Endodermal cell (in vitro differentiated cells): ENCODE measurements around the gene TLCD1. TPM values are rescaled to one million over a fixed set of nuclear protein-coding genes. Genes with fewer than 3 reads are reported as not detected.

Experiments used
- DNase-seq: peaks from one replicate; pipeline ENCODE4 v3.0.0-alpha.2; 2017
- H3K27ac ChIP-seq: 2 replicates; pipeline ENCODE4 v1.5.1; 2013; ENCODE audit warnings: mild to moderate bottlenecking, low read depth, low read length, moderate library complexity
- H3K27me3 ChIP-seq: 2 replicates; pipeline ENCODE4 v1.6.1; 2013; ENCODE audit warnings: mild to moderate bottlenecking, low read length, moderate library complexity; ENCODE audit not compliant: insufficient read depth, control insufficient read depth, poor library complexity, severe bottlenecking
- H3K36me3 ChIP-seq: 2 replicates; pipeline ENCODE4 v1.7.0; 2013; ENCODE audit warnings: mild to moderate bottlenecking, low read length, moderate library complexity; ENCODE audit not compliant: control insufficient read depth, insufficient read depth
- H3K4me1 ChIP-seq: one replicate; pipeline ENCODE4 v1.7.0; 2013; ENCODE audit warnings: low read length; ENCODE audit not compliant: control insufficient read depth, insufficient read depth
- H3K4me3 ChIP-seq: 2 replicates; pipeline ENCODE4 v1.5.1; 2013; ENCODE audit warnings: mild to moderate bottlenecking, low read length, moderate library complexity
- H3K9ac ChIP-seq: 2 replicates; pipeline ENCODE4 v1.6.1; 2013; ENCODE audit warnings: mild to moderate bottlenecking, low read length, moderate library complexity; ENCODE audit not compliant: poor library complexity, severe bottlenecking; ENCODE audit errors: extremely low read depth
- H3K9me3 ChIP-seq: 2 replicates; pipeline ENCODE4 v1.6.1; 2013; ENCODE audit warnings: mild to moderate bottlenecking, low read length, moderate library complexity; ENCODE audit not compliant: control insufficient read depth
- H3K27ac Mint-ChIP-seq: 2 replicates; pipeline ENCODE4 v1.8.0; 2020; ENCODE audit warnings: mixed read lengths
- H3K27me3 Mint-ChIP-seq: 2 replicates; pipeline ENCODE4 v1.8.0; 2021; ENCODE audit warnings: mild to moderate bottlenecking, mixed read lengths; ENCODE audit not compliant: insufficient read depth
- H3K36me3 Mint-ChIP-seq: 2 replicates; pipeline ENCODE4 v1.8.0; 2020; ENCODE audit warnings: low read depth, mixed read lengths
- H3K4me1 Mint-ChIP-seq: 2 replicates; pipeline ENCODE4 v1.8.0; 2020; ENCODE audit warnings: mixed read lengths
- H3K4me3 Mint-ChIP-seq: 2 replicates; pipeline ENCODE4 v1.8.0; 2020; ENCODE audit warnings: mild to moderate bottlenecking, moderate library complexity, mixed read lengths
- H3K9me3 Mint-ChIP-seq: 2 replicates; pipeline ENCODE4 v1.8.0; 2020; ENCODE audit warnings: mild to moderate bottlenecking, mixed read lengths
- CTCF ChIP-seq: fragments of 200-600 bp; sonication (generic); conservative IDR thresholded peaks from 2 replicates; pipeline ENCODE4 v1.5.0; 2021; ENCODE audit warnings: antibody characterized with exemption, mild to moderate bottlenecking
- WGBS, 2 experiments: methylation state at CpG; one replicate each; pipeline versions ENCODE4 v1.1.5 to v1.1.7; 2013; ENCODE audit warnings: missing lambda C conversion rate in 2 of 2, mixed read lengths in 1 of 2; ENCODE audit not compliant: insufficient coverage in 1 of 2, insufficient read length in 1 of 2; 5-methylcytosine and 5-hydroxymethylcytosine counted together
- total RNA-seq, 2 donors: library from RNA; stranded (reverse); fragmentation: NEBNext Ultra II Directional in 1 of 2; extraction: Animal tissue kit (Norgen Biotek cat#: 25700) in 1 of 2; gene quantifications; 2 replicates in 1 of 2; 3 replicates in 1 of 2; pipeline ENCODE4 v1.2.1, GENCODE V29; 2021

Gene TLCD1
- total RNA-seq, 2 donors from 2014 or later, result 17.0 to 22.9 TPM

DNA sequence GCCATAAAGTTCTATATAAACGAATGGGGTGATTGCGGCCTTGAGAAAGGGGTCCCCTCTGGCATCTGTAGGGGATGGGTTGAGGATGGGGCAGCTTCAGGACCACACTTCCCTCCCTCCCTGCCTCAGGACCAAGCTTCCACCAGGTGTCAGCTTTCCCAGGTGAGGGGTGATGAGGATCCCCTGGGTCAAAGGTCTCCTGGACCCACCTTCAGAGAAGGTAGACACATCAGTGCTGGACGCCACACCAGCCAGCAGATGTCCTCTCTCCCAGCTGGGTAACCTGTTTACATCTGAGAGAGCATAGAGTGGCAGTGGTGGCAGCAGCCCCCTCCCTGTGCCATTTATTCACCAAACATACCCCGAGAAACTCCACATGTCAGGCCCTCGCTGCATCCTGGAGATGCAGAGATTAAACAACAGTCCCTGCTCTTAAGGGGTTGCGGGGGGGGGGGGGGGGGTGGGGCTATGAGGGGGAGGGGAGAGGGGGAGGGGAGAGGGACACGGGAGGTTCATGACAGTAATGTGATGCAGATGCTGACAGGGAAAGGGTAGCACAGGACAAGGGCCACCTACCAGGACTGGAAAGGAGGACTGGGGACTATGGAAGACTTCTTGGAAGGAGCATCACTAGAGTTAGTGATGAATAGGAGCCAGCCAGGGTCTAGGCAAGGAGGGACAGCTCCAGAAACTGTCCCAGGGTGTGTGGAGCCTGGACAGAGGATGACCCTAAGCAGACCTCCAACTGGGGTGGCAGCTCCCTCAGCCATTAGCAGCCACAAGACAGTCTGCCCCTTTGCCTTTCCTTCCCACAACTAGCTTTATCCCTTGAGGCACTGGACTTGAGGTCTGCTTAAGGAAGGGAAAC, 19.3 kb downstream of the TLCD1 start:
- Histone ChIP-seq H3K9ac (no peak overlapping the region), H3K4me3 (no peak overlapping the region), H3K4me1 (peaks cover 3% of the 10 kb centered on the region), H3K9me3 (no peaks in the 10 kb centered on the region), H3K36me3 (peaks cover 17% of the 10 kb centered on the region), H3K27ac (no peak overlapping the region), H3K27me3 (no peaks in the 10 kb centered on the region)
- H3K36me3 Mint-ChIP-seq, result peaks cover 22% of the 10 kb centered on the region
- H3K9me3 Mint-ChIP-seq, result no peaks in the 10 kb centered on the region
- H3K27me3 Mint-ChIP-seq, result no peaks in the 10 kb centered on the region
- peak; percentile 24 for TF ChIP-seq CTCF
- WGBS, 2 experiments, result 78 to 86% methylated on average over 3 to 4 of the region's 7 CpGs
- H3K27ac Mint-ChIP-seq, result no peak overlapping the region
- no peak overlapping the region for H3K4me3 Mint-ChIP-seq
- H3K4me1 Mint-ChIP-seq, result peaks cover 17% of the 10 kb centered on the region
- no peak for DNase-seq

GRCh38 chr17:28705728-28706334, 20.2 kb downstream of the TLCD1 start:
- H3K27me3 Mint-ChIP-seq, result no peaks in the 10 kb centered on the region
- no peak overlapping the region for H3K4me3 Mint-ChIP-seq
- H3K27me3 ChIP-seq, result no peaks in the 10 kb centered on the region
- 81 to 88% methylated on average over 3 to 10 of the region's 10 CpGs for WGBS, 2 experiments
- H3K4me1 ChIP-seq, result peaks cover 3% of the 10 kb centered on the region
- DNase-seq, result no peak
- H3K27ac Mint-ChIP-seq, result peak overlapping the region; percentile 86
- no peak for TF ChIP-seq CTCF
- no peaks in the 10 kb centered on the region for H3K9me3 ChIP-seq
- H3K9ac ChIP-seq, result no peak overlapping the region
- H3K4me3 ChIP-seq, result no peak overlapping the region
- peaks cover 26% of the 10 kb centered on the region for H3K36me3 ChIP-seq
- peaks cover 30% of the 10 kb centered on the region for H3K36me3 Mint-ChIP-seq
- H3K27ac ChIP-seq, result no peak overlapping the region
- peaks cover 17% of the 10 kb centered on the region for H3K4me1 Mint-ChIP-seq
- H3K9me3 Mint-ChIP-seq, result no peaks in the 10 kb centered on the region

DNA sequence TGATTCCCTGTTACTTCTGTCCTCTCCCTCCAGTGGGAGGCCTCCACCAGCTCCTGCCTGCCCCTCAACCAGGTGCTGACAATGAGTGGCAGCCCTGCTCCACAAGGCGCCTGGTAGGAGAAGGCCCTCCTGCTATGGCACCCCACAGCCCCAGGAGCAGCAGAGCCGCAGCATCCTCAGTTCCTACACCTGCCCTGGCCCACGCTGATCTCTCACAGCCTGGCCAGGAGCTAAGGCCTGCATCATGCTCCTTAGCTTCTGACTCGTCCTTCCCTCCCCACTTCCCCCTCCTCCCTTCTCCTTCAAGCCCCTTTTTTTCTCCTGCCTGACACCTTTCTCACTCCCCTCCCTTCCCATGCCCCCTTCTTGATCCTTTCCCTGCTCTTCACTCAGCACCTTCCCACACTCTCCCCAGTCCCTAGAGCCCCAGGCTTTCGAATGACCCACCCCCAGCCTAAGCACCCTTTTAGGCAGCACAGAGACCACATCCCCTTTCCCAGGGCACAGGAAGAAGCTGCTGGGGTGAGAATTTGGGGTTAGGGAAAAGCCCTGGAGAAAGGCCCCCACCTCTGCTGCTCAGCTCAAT, 20.9 kb downstream of the TLCD1 start:
- Histone ChIP-seq H3K27me3 (no peaks in the 10 kb centered on the region), H3K9ac (no peak overlapping the region), H3K4me3 (no peak overlapping the region), H3K27ac (no peak overlapping the region), H3K4me1 (peaks cover 3% of the 10 kb centered on the region), H3K9me3 (no peaks in the 10 kb centered on the region), H3K36me3 (peaks cover 33% of the 10 kb centered on the region)
- Mint-ChIP-seq H3K27me3 (no peaks in the 10 kb centered on the region), H3K9me3 (no peaks in the 10 kb centered on the region), H3K36me3 (peaks cover 33% of the 10 kb centered on the region), H3K4me3 (no peak overlapping the region), H3K27ac (peak overlapping the region; percentile 86), H3K4me1 (peaks cover 17% of the 10 kb centered on the region)
- WGBS, 2 experiments, result 81 to 84% methylated on average over 3 to 5 of the region's 5 CpGs
- DNase-seq, result no peak
- no peak for TF ChIP-seq CTCF
